Lower lobe of right lung (tissue), 2 donors: ENCODE data around the gene CTDSP2. TPM values are rescaled to one million over a fixed set of nuclear protein-coding genes. Genes with fewer than 3 reads are reported as not detected.

Source experiments
- ATAC-seq, 2 donors: fragments of 200-7000 bp; cut with Tn5 transposase; one replicate each; pipeline ENCODE4 v1.9.1; 2020 to 2022; ENCODE audit warnings: mild to moderate bottlenecking in 2 of 2, moderate library complexity in 2 of 2
- DNase-seq: peaks from one replicate; pipeline ENCODE4 v3.0.0-alpha.2; 2020
- H3K27ac ChIP-seq: fragments of 200-600 bp; one replicate; pipeline ENCODE4 v1.8.0; 2022
- H3K27me3 ChIP-seq: fragments of 200-600 bp; one replicate; pipeline ENCODE4 v1.8.0; 2022; ENCODE audit warnings: low read depth
- H3K36me3 ChIP-seq: fragments of 200-600 bp; one replicate; pipeline ENCODE4 v1.8.0; 2022; ENCODE audit warnings: mild to moderate bottlenecking
- H3K4me1 ChIP-seq: fragments of 200-600 bp; one replicate; pipeline ENCODE4 v1.8.0; 2022
- H3K4me3 ChIP-seq: fragments of 200-600 bp; one replicate; pipeline ENCODE4 v1.8.0; 2022; ENCODE audit warnings: mild to moderate bottlenecking
- H3K9me3 ChIP-seq: fragments of 200-600 bp; one replicate; pipeline ENCODE4 v1.8.0; 2022
- intact Hi-C: fragments of 100-400 bp; cut with DNase I; formaldehyde crosslinking; loops from one replicate; pipeline ENCODE4 v1.11.0; 2022
- total RNA-seq: library from RNA; stranded (reverse); fragmentation: NEBNext Ultra II Directional; extraction: Animal tissue kit (Norgen Biotek cat#: 25700); gene quantifications from one replicate; pipeline ENCODE4 v1.2.1, GENCODE V29; 2021
- TF ChIP-seq, protein P1 (sequence below): fragments of 200-600 bp; IDR thresholded peaks from one replicate; pipeline ENCODE4 v1.8.0; 2022; ENCODE audit warnings: antibody characterized with exemption, mild to moderate bottlenecking
- donor health status: DM: no; HTN: yes; CAD: no; lungs with severe emphysema.

CTDSP2 gene
- total RNA-seq, 1 donor from 2014 or later: 220 TPM

DNA sequence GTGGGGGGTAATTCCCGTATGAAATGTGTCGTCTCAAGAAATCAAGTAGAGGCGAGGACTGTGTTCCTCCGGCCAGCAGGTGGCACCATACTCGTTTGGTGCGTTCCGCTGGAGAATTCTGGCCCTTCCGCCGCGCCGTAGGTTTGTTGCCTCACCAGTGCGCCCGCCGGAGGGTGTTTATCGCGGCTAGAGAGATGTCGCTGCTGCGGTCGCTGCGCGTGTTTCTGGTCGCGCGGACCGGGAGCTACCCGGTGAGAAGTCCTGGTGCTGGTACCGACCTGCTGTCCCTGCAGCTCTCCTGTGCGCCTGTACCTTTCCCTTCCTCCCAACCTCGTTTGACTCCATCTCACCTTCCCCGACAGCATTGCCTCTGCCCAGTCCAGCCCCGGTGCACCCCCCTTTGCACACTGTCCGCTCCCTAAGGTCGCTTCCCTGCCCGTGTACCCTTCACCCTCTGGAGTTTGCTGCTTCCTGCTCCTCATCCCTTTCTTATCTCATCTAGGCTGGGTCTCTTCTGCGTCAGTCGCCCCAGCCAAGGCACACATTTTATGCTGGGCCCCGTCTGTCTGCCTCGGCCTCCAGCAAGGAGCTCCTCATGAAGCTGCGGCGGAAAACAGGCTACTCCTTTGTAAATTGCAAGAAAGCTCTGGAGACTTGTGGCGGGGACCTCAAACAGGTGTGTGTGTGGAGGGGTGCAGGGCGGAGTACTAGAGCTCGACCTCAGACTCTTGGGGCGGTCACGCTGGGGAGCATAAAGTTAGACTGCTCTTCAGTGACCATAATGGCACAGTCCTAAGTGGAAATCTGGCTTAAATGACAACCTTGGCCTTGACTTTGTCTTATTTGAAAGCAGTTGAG, 63.7 kb downstream of the CTDSP2 start, which contains the start of gene TSFM:
TSS of gene TSFM (plus strand) at position 180 of the 858 bp plus-strand sequence. CDS start at position 195, 15 bp downstream.
- peaks cover 37% of the 10 kb centered on the region for H3K36me3 ChIP-seq
- peak; percentile 98 for DNase-seq
- H3K4me3 ChIP-seq: peak within 1 kb of the TSS; percentile 93
- H3K27ac ChIP-seq: peak within 1 kb of the TSS; percentile 74
- H3K27me3 ChIP-seq: no peaks in the 10 kb centered on the region
- ATAC-seq: peak; percentile 97 to 98
- intact Hi-C loops: no loop called here
- no peaks in the 10 kb centered on the region for H3K9me3 ChIP-seq
- peaks cover 35% of the 10 kb centered on the region for H3K4me1 ChIP-seq
- TF ChIP-seq, protein P1, sequence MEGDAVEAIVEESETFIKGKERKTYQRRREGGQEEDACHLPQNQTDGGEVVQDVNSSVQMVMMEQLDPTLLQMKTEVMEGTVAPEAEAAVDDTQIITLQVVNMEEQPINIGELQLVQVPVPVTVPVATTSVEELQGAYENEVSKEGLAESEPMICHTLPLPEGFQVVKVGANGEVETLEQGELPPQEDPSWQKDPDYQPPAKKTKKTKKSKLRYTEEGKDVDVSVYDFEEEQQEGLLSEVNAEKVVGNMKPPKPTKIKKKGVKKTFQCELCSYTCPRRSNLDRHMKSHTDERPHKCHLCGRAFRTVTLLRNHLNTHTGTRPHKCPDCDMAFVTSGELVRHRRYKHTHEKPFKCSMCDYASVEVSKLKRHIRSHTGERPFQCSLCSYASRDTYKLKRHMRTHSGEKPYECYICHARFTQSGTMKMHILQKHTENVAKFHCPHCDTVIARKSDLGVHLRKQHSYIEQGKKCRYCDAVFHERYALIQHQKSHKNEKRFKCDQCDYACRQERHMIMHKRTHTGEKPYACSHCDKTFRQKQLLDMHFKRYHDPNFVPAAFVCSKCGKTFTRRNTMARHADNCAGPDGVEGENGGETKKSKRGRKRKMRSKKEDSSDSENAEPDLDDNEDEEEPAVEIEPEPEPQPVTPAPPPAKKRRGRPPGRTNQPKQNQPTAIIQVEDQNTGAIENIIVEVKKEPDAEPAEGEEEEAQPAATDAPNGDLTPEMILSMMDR: peak; percentile 93

DNA sequence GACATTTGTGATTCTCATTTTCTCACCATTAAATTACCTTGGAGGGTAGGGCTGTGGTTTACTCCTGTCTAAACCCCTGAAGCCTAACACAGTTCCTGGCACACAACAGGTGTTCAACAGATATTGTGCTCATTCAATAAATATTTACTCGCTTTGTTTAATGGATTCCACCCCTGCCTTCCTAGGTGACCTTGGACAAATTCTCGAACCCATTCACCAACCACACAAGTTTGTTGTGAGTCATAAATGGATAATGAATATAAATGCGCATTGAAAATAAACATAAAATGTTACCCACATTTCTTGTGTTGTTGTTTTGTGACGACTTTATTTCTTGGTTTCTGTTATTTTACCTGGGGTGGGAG, 64.3 kb downstream of the CTDSP2 start:
- Histone ChIP-seq H3K9me3 (no peaks in the 10 kb centered on the region), H3K4me1 (peaks cover 35% of the 10 kb centered on the region), H3K27ac (peak overlapping the region; percentile 74), H3K27me3 (no peaks in the 10 kb centered on the region), H3K4me3 (peak overlapping the region; percentile 93), H3K36me3 (peaks cover 31% of the 10 kb centered on the region)
- intact Hi-C loops: no loop called here
- ATAC-seq: peak in 1 of 2 donors; percentile 7
- no peak for DNase-seq
- TF ChIP-seq, protein P1: no peak

DNA sequence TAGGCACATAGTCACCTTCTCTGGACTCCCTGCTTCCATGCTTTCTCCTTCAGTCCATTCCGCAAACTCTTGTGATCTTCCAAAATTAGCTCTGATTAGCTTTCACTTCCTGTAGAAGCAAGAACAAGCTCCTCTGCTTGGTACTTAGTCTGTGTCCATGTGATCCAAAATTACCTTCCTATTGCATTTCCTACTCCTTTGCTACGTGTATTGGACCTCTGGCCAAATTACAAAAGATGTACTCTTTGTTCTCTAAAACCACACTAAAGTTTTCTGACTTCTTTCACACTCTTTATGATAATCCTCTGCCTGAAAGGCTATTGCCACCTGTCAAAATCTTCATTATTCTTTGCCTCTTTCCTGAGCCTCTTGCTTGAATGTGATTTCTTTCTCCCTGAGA, 64.7 kb downstream of the CTDSP2 start:
- H3K4me1 ChIP-seq: peaks cover 35% of the 10 kb centered on the region
- H3K36me3 ChIP-seq: peaks cover 27% of the 10 kb centered on the region
- intact Hi-C loops: no loop called here
- DNase-seq (no peak), ATAC-seq (no peak)
- no peaks in the 10 kb centered on the region for H3K9me3 ChIP-seq
- H3K4me3 ChIP-seq: no peak overlapping the region
- H3K27ac ChIP-seq: peak overlapping the region; percentile 74
- H3K27me3 ChIP-seq: no peaks in the 10 kb centered on the region
- TF ChIP-seq, protein P1: no peak

DNA sequence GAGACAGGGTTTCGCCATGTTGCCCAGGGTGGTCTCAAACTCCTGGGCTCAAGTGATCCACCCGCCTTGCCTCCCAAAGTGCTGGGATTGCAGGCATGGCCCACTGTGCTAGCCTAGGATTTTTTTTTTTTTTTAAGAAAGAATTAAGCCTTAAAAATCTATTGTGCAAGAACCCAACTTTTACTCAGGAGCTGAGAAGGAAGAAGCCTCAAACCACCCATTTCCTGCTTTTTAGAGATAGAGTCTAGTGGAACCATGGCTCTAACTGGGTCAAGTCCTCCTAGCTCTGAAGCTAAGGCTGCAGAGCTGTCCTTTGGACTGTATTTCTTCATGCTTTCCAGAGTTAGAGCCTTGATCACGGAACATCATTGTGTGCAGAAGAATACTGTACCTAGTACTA, 65.3 kb downstream of the CTDSP2 start:
- ATAC-seq (no peak), DNase-seq (no peak)
- TF ChIP-seq, protein P1: no peak
- intact Hi-C loops: no loop called here
- Histone ChIP-seq H3K4me3 (no peak overlapping the region), H3K27me3 (no peaks in the 10 kb centered on the region), H3K27ac (peak overlapping the region; percentile 74), H3K36me3 (peaks cover 21% of the 10 kb centered on the region), H3K9me3 (no peaks in the 10 kb centered on the region), H3K4me1 (peaks cover 35% of the 10 kb centered on the region)

DNA sequence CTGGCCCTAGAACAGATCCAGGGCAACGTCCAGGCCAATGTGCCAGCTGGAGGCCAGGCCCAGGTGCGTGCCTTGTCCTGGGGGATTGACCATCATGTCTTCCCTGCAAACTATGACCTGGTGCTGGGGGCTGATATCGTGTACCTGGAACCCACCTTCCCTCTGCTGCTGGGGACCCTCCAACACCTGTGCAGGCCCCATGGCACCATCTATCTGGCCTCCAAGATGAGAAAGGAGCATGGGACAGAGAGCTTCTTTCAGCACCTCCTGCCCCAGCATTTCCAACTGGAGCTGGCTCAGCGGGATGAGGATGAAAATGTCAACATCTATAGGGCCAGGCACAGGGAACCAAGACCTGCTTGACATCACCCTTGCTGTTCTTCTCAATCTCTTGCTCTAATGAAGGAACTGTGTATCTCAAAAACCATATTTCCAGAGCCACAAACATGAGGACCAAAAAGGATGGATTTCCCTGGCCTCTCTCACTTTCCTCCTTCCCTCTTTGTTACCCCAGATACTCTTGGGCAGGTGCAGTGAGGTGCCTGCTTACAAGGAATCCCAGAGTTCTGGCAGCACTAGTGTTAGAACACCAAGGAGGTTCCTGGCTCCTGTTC, 66.1 kb downstream of the CTDSP2 start:
- Histone ChIP-seq H3K4me3 (no peak overlapping the region), H3K9me3 (no peaks in the 10 kb centered on the region), H3K36me3 (peaks cover 21% of the 10 kb centered on the region), H3K27me3 (no peaks in the 10 kb centered on the region), H3K27ac (no peak overlapping the region), H3K4me1 (peaks cover 35% of the 10 kb centered on the region)
- no peak for DNase-seq
- intact Hi-C loops: no loop called here
- no peak for ATAC-seq
- TF ChIP-seq, protein P1: no peak
